Stimulated activated CD4-positive, alpha-beta T cell treated with anti-CD3 and anti-CD28 coated beads, Interleukin-4, amount 100 ng/mL, for 24 hours (primary cell): ENCODE measurements around the gene UBE2H.
A peak's percentile ranks its signal among the peaks of the same experiment; 100 is the strongest.

ENCODE experiments used
- DNase-seq: peaks from one replicate; pipeline ENCODE4 v3.0.0-alpha.2; 2020

The UBE2H gene

DNA sequence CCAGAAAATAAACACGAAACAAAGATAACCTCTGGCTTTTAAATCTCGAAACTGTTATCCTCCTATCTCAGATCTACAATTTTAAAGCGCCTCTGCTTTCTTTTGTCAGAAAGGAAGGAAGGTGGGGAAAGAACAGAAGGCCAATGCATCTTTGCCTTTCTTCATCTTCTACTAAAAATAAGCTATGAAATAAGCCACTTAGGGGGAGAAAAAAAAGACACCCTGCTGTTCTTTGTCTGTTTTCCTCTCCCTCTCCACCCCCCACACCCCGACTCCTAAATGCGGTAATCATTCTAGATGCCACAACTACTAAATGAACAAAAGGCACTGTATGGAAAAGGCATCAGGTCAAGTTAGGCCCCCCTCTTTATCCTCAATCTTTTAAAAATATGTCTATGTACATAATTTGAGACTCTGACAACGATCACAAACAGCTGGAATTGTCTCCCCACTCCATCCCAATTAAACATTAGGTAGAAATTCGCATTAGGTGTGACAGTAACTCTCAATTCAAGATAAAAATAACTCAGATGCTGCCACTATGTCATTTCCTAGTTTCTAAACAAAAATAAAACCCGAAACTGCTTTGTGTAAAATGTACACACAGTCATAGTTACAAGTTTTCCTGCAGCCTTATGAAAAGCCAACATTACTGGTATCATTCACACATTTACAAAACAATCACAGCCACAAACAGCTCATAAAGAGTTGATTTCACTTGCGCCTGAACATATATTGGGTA, 2.4 kb downstream of the UBE2H start:
- DNase-seq: no peak

DNA sequence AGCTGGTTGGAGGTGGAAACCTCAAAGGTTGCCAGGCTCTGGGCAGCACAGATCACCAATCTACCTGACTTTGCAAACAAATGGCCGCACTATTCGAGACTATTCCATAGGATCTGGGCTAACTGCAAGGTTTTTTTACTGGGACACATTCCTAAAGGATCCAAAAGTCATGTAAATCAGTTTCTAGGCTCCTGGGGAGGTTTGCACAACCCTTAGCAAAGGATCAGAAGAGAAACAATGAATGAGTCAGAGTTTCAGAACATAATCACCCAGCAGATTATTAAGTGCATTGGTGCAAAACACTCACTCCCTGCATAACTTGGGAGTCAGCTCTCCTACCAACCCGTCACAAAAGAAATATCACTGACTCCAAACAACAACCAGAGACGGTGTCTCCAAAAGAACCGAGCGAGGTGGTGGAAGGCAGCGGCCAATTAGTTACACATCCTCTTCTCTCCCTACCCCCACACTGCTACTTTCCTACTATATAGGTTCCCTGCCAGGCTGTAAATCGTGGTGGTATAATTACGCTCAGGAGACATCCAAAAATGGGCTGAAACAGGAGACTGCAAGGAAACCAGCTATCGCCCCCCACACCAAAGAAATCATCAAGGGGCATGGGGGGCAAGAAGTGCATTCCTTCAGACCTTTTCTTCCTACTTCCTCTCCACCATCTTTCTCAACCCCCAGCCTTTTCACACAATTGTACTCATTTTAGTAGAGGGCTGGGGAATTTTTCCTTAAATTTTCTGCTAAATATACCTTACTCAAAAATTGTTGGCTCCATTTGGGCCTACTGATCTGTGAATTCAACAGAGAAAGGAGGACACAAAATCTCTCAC, 3.2 kb downstream of the UBE2H start:
- DNase-seq: peak; percentile 32

GRCh38 chr7:129948877-129949291, 3.9 kb downstream of the UBE2H start:
- DNase-seq: peak; percentile 80

- DNase-seq: no peak
Observed at GRCh38 chr7:129948338-129948737, 4.4 kb downstream of the UBE2H start.

DNA sequence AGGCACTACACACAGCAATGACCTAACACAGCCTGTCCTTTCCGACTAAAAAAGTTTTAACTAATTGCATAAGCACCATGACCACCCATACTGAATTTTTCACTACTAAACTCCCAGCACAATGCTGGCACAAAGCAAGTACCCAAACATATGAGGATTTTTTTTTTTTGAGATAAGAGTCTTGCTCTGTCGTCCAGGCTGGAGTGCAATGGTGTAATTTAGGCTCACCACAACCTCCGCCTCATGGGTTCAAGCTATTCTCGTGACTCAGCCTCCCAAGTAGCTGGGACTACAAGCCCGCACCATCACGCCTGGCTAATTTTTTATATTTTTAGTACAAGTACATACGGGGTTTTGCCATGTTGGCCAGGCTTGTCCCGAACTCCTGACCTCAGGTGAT, 5.1 kb downstream of the UBE2H start:
- DNase-seq: no peak

DNA sequence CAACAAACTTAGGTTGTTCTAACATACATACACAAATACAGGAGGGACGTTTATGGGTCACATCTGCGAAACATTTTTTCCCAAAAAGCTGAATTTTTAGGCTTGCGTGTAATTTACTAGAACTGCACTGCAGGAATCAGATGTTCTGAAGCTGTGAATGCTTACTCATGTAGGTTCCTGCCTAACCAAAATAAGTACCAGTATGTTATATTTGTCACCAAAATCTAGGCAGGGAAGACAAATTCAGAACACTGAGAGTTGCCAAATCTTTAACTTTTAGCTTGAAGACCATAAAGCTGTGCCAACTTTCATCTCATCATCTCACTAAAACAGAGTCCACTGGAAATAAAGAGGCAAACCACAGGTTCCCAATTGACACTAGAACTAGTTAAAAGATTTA, 5.7 kb downstream of the UBE2H start:
- DNase-seq: no peak

DNA sequence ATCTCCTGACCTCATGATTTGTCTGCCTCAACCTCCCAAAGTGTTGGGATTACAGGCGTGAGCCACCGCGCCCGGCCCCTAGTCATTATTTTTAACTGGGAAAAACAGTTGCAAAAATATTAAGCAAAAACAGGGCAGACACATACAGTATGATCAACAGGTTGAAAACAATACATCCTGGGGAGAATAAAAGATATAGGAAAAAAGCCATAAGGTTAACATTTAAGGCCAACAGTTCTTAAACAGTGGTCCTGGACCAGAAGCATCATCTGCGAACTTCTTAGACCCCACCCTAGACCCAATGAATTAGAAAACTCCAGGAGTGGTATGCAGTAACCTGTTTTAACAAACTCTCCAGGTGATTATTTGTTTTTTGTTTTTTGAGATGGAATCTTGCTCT, 6.5 kb downstream of the UBE2H start:
- no peak for DNase-seq

GRCh38 chr7:129943352-129943751, 9.4 kb downstream of the UBE2H start:
- DNase-seq: no peak

DNA sequence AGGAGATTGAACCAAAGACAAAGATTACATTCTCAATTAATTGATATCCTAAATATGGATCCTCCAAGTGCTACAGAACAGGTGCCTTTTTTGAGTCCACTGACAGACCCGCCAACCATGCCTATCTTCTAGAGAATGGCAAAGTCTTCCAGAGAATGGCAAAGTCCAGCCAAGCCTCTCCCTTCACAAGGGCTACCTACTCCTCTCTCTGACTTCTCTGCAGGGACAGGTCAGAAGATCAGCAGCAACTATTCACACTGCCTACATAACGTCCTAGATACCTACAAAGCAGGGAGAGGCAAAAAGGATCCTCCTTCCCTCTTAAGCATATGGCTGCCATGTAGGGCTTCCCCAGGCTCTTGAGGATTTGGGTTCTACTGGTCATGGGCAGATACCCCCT, 12.4 kb downstream of the UBE2H start:
- no peak for DNase-seq

DNA sequence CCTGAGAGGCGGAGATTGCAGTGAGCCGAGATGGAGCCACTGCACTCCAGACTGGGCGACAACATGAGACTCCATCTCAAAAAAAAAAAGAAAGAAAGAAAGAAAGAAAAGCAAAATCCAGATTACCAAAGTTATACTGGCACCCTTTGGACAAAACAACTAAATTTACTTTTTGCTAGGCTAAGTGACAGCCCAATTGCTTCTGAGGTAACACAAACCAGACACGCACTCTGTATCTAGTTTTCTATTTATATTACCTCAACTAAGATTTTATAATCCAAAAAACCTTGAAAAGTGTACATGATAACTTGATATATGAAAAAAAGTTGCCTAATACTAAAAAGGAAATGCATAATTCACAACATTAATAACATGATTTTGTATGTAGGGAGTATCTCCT, 12.9 kb downstream of the UBE2H start:
- DNase-seq: no peak

DNA sequence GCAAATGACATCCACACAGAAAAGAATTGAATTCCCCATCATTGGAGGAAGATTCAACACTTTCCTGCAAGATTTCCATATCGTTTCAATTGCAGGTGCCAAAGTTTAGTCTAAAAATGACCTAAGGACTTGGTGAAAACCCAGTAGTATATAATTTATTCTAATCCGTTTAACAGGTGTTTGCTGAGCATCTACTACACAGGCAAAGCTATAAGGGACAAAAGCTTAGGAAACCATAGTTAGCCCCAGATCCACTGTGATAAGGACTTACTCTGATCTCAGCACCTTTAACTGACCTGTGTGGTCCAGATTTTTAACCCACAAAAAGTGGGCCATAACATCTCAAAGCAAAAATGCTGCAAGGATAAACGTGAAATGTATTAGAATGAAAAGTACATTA, 19.1 kb downstream of the UBE2H start:
- no peak for DNase-seq

DNA sequence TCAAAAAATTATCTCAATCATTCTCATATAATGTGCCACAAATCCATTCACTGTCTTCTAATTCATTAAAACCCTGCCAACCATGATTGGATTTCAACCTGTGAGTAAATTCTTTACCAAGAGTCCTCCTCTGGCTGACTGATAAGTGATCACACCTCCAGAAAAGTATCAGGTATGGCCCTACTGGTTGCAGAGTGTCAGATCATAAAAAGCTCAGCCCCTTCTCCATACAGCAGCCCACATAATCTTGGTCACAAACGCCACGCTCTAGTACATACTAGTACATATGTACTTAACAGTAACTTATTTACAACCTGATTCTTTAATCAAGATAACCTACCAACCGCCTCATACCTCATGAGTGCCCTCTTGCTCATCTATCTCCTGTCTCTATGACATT, 26.1 kb downstream of the UBE2H start:
- no peak for DNase-seq

GRCh38 chr7:129925416-129926002, 27.3 kb downstream of the UBE2H start:
- no peak for DNase-seq

DNA sequence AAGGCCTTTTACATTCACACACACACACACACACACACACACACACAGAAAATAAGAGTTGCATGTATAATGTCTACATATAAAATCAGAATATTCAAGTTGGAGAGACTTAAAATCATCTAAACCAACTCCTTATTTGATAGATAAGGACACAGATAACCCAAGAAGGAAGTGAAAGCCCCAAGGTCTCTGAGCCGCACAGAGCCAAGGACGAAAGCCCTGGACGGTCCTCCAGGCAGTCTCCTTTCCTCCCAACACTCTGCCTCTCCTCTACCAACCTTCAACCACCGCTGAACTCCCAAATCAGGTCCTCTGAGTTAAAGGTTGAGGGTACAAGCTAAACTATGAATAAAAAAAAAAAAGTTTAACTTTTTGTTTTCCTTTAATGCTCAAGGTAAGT, 28.2 kb downstream of the UBE2H start:
- no peak for DNase-seq

DNA sequence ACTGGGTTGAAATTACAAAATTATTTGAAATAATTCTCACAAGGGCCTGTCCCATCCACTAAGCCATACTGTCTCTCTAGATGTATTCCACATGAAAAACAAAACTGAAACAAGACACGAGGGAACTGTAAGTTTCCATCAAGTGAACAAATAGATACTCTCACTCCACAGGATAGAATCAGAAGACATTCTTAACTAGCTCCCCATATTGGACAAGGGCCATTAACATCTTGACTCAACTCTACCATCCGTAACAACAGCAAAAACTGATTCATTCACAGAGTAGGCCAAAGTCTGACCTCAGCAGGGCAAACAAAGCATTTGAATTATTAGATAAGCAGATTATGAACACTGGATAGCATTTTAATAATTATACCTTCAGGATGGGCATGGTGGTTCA, 29.1 kb downstream of the UBE2H start:
- no peak for DNase-seq

DNA sequence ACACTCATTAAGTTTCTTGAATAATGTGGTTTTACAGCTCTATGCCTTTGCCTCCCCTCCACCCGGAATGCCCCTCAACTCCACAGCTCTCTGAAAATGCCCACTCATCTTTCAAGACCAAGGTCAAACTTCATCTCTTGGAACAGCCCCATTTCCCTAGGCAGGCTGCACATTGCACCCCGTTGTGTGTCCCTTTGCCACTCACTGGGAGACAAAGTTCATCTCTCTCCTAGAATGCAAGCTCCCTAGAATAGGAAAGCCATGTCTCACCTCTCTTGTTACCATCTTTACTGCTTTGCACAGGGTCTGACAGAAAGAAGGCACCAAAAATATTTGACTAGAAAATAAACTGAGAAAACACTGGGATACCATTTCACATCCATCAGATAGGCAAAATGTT, 33.3 kb downstream of the UBE2H start:
- no peak for DNase-seq

DNA sequence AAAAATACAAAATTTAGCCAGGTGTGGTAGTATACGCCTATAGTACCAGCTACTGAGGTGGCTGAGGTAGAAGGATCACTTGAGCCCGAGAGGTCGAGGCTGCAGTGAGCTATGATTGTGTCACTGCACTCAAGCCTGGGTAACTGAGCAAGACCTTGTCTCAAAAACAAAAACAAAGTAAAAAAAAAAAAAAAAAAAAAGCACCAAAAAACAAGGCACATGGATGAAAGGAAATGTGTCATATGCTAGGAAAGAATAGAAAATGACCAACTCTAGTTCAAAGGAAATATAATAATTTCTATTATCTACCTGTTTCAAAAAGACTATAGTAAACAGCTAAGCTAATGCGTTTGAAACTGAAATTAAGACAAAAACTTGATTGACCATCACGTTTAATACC, 33.8 kb downstream of the UBE2H start:
- no peak for DNase-seq

DNA sequence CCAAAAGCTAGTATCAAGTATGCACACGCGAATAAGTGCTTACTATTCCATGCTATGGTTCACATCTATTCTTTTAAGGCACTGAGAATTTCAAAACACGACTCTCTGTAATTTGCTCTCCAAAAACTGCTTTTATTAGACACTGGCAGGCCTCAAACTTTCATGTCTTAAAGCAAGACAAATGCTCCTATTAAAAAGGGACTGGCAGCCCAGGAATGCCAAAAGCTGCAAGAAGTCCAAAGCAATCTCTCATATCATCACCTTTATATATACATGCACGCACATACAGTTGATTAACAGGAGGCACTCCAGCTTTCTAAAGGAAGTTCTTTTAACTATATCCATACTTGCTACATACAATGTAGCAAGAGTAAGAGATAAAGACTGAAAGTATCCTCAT, 34.8 kb downstream of the UBE2H start:
- DNase-seq: no peak

DNA sequence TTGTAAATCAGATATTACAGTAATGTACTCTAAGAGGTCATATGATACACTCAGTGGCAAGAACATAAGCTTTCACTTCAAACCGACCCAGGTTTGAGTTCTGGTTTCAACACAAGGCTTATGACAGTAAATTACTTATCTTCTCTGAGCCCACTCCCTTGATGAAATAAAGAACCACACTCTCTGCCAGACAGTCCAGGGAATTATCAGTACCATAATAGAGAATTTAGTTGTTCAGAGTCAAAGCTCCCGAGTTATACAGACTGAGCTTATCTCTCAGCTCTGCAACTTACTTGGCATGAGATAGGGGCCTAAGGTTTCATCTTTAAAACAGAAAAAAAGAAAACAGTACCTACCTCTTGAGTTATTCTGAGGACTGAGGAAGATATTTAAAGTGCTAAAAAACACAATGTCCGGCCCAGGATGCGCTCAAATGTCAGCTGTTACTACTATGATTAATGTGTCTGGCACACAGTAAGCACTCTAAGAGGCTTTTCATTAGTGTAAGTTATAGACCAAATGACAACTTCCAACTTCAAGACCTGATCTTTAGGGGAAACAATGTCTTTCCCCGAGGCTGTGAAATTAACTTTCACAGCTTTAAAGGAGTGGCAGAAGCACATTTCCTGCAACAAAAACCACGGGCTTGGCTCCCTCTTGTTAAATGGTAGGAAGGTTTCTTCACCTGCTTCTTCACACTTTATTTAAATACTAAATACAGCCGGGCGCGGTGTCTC, 38.1 kb downstream of the UBE2H start:
- DNase-seq: no peak

- no peak for DNase-seq
Observed at GRCh38 chr7:129913428-129913827, 39.3 kb downstream of the UBE2H start.

- DNase-seq: no peak
Observed at GRCh38 chr7:129911790-129912189, 41.0 kb downstream of the UBE2H start.

- no peak for DNase-seq
Observed at GRCh38 chr7:129909669-129910068, 43.1 kb downstream of the UBE2H start.

DNA sequence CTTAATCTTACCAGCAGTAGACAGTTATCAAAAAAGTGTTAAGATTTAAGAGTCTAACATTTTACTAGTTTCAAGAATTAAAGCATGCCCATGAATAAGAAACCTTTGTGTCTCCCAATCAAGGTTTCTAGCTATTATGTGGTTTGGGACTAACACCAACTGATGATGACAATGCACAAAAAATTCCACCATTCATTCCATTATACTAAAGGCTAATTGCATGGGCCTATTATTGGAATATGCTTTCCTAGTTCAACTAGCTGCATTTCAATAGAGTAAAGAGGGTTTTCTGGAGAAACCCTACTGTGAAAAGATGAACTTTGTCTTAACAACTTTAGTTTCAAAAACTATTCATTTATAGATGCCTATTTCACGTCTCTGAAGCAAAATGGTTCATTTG, 44.6 kb downstream of the UBE2H start:
- no peak for DNase-seq
